HUES64 (cell line): Measurements from ENCODE around the gene GBP6.
"Not testable (repeated sequence)": the region's sequence is repeated elsewhere in the genome, so short reads cannot be mapped to it uniquely, and the experiment has no call there.

Source experiments
- H3K27ac ChIP-seq: 2 replicates; pipeline ENCODE4 v1.7.0; 2013; ENCODE audit warnings: low read depth, low read length, inconsistent platforms
- H3K27me3 ChIP-seq: 2 replicates; pipeline ENCODE4 v1.6.1; 2013; ENCODE audit warnings: mild to moderate bottlenecking, low read length; ENCODE audit not compliant: insufficient read depth
- H3K36me3 ChIP-seq: 2 replicates; pipeline ENCODE4 v1.6.1; 2013; ENCODE audit warnings: mild to moderate bottlenecking, low read length; ENCODE audit not compliant: insufficient read depth
- H3K4me1 ChIP-seq: 2 replicates; pipeline ENCODE4 v1.6.1; 2013; ENCODE audit warnings: mild to moderate bottlenecking, low read length, moderate library complexity; ENCODE audit not compliant: insufficient read depth
- H3K4me3 ChIP-seq: 2 replicates; pipeline ENCODE4 v1.5.1; 2013; ENCODE audit warnings: mild to moderate bottlenecking, low read length, moderate library complexity
- H3K9ac ChIP-seq: 2 replicates; pipeline ENCODE4 v1.6.1; 2013; ENCODE audit warnings: mild to moderate bottlenecking, low read depth, low read length
- H3K9me3 ChIP-seq: 2 replicates; pipeline ENCODE4 v1.6.1; 2013; ENCODE audit warnings: low read depth, low read length; ENCODE audit not compliant: insufficient read depth
- WGBS: fragments of 150-250, 120-280 bp; methylation state at CpG from one replicate; pipeline ENCODE4 v1.1.7; 2013; ENCODE audit warnings: missing lambda C conversion rate; 5-methylcytosine and 5-hydroxymethylcytosine counted together

GBP6 gene

GRCh38 chr1:89369331-89369730, 5.5 kb downstream of the GBP6 start:
- WGBS, result 97% methylated on average over 7 of the region's 8 CpGs
- Histone ChIP-seq H3K9me3 (no peaks in the 10 kb centered on the region), H3K4me1 (peaks cover 3% of the 10 kb centered on the region; the same call in 1 of the 2 replicates), H3K4me3 (no peak overlapping the region), H3K9ac (no peak overlapping the region), H3K27me3 (no peaks in the 10 kb centered on the region), H3K27ac (no peak overlapping the region), H3K36me3 (no peaks in the 10 kb centered on the region)

DNA sequence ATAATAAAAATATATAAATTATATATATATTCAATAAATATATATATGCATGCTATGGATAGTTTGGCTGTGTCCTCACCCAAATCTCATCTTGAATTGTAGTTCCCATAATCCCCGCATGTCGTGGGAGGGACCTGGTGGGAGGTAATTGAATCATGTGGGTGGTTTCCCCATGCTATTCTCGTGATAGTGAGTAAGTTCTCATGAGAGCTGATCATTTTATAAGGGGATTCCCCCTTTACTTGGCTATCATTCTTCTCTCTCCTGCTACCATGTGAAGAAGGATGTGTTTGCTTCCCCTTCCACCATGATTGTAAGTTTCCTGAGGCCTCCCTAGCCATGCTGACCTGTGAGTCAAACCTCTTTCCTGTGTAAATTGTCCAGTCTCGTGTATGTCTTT, 10.0 kb downstream of the GBP6 start:
- H3K9ac ChIP-seq, H3K4me1 ChIP-seq, H3K9me3 ChIP-seq, H3K36me3 ChIP-seq, H3K27ac ChIP-seq, H3K27me3 ChIP-seq, H3K4me3 ChIP-seq: not testable (repeated sequence)
- 93% methylated on average over 3 of the region's 4 CpGs for WGBS

GRCh38 chr1:89378001-89378400, 14.1 kb downstream of the GBP6 start:
- H3K4me1 ChIP-seq, result peaks cover 8% of the 10 kb centered on the region

GRCh38 chr1:89381618-89382017, 17.8 kb downstream of the GBP6 start:
- 93% methylated on average over 6 of the region's 6 CpGs for WGBS
- H3K27ac ChIP-seq, result no peak overlapping the region

More at GRCh38 chr1:89378001-89378400, 14.1 kb downstream of the GBP6 start:
- no peak overlapping the region for H3K4me3 ChIP-seq
- H3K9me3 ChIP-seq, result no peaks in the 10 kb centered on the region
- H3K27ac ChIP-seq, result no peak overlapping the region
- H3K36me3 ChIP-seq, result no peaks in the 10 kb centered on the region
- no peaks in the 10 kb centered on the region for H3K27me3 ChIP-seq
- no peak overlapping the region for H3K9ac ChIP-seq

DNA sequence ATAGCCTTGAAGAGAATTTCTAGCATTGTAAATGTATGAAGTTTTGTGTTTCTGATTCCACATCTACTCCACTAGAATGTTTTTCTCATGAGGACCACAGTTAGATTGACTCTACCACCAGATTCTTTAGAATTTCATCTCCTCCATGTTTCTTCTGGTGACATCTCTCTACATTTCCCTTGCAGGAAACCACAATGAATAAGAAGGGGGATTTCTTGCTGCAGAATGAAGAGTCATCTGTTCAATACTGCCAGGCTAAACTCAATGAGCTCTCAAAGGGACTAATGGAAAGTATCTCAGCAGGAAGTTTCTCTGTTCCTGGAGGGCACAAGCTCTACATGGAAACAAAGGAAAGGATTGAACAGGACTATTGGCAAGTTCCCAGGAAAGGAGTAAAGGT, 18.6 kb downstream of the GBP6 start:
- no peaks in the 10 kb centered on the region for H3K36me3 ChIP-seq
- H3K4me3 ChIP-seq, result no peak overlapping the region
- no peaks in the 10 kb centered on the region for H3K9me3 ChIP-seq
- H3K4me1 ChIP-seq, result peaks cover 8% of the 10 kb centered on the region
- no peaks in the 10 kb centered on the region for H3K27me3 ChIP-seq
- H3K9ac ChIP-seq, result no peak overlapping the region
- no peak overlapping the region for H3K27ac ChIP-seq

More at GRCh38 chr1:89381618-89382017, 17.8 kb downstream of the GBP6 start:
- H3K36me3 ChIP-seq, result no peaks in the 10 kb centered on the region
- H3K27me3 ChIP-seq, result no peaks in the 10 kb centered on the region
- peaks cover 8% of the 10 kb centered on the region for H3K4me1 ChIP-seq
- no peak overlapping the region for H3K9ac ChIP-seq
- H3K4me3 ChIP-seq, result no peak overlapping the region
- no peaks in the 10 kb centered on the region for H3K9me3 ChIP-seq

GRCh38 chr1:89383185-89383584, 19.3 kb downstream of the GBP6 start:
- Histone ChIP-seq H3K9me3 (no peaks in the 10 kb centered on the region), H3K27ac (no peak overlapping the region), H3K36me3 (no peaks in the 10 kb centered on the region), H3K4me3 (no peak overlapping the region), H3K9ac (no peak overlapping the region), H3K4me1 (peaks cover 5% of the 10 kb centered on the region), H3K27me3 (no peaks in the 10 kb centered on the region)
- 93% methylated on average over 3 of the region's 3 CpGs for WGBS

- Histone ChIP-seq H3K27ac (no peak overlapping the region), H3K27me3 (no peaks in the 10 kb centered on the region), H3K36me3 (no peaks in the 10 kb centered on the region), H3K9ac (no peak overlapping the region), H3K4me1 (no peaks in the 10 kb centered on the region), H3K4me3 (no peak overlapping the region), H3K9me3 (no peaks in the 10 kb centered on the region)
- WGBS, result 92% methylated on average over 1 of the region's 2 CpGs
Observed at GRCh38 chr1:89390707-89391106, 26.8 kb downstream of the GBP6 start.

GRCh38 chr1:89391686-89392085, 27.8 kb downstream of the GBP6 start:
- Histone ChIP-seq H3K27ac (no peak overlapping the region), H3K36me3 (no peaks in the 10 kb centered on the region), H3K4me3 (no peak overlapping the region), H3K9me3 (no peaks in the 10 kb centered on the region), H3K27me3 (no peaks in the 10 kb centered on the region), H3K9ac (no peak overlapping the region), H3K4me1 (no peaks in the 10 kb centered on the region)
- WGBS, result 93% methylated on average over 1 of the region's 1 CpG

DNA sequence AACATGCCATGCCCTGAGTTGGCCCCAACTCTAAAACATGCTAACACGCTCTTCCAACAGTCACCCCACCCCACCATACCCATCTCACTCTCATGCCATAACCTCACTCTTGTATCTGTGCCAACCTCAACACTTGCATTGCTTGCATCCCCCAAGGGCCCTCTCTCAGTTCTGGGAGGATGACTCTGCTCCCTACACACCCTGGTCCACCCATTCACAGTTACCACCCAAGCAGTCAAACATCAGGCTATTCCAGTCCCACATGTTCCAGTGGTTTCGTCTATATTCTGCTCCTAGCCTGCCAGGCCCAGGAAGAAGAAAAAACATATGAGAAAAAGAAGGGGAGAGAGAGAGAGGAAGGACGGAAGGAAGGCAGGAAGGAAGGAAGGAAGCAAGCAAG, 31.0 kb downstream of the GBP6 start:
- Histone ChIP-seq H3K36me3 (no peaks in the 10 kb centered on the region), H3K27ac (no peak overlapping the region), H3K9ac (no peak overlapping the region), H3K9me3 (no peaks in the 10 kb centered on the region), H3K4me1 (no peaks in the 10 kb centered on the region), H3K27me3 (no peaks in the 10 kb centered on the region), H3K4me3 (no peak overlapping the region)
- WGBS, result 94% methylated on average over 3 of the region's 3 CpGs

GRCh38 chr1:89396902-89397301, 33.0 kb downstream of the GBP6 start:
- Histone ChIP-seq H3K36me3 (no peaks in the 10 kb centered on the region), H3K9me3 (no peaks in the 10 kb centered on the region), H3K4me1 (no peaks in the 10 kb centered on the region), H3K27ac (no peak overlapping the region), H3K27me3 (no peaks in the 10 kb centered on the region), H3K9ac (no peak overlapping the region), H3K4me3 (no peak overlapping the region)

GRCh38 chr1:89405275-89405929, 41.5 kb downstream of the GBP6 start:
- 85% methylated on average over 11 of the region's 11 CpGs for WGBS
- Histone ChIP-seq H3K27ac (no peak overlapping the region), H3K36me3 (no peaks in the 10 kb centered on the region), H3K27me3 (no peaks in the 10 kb centered on the region), H3K9ac (no peak overlapping the region), H3K4me1 (no peaks in the 10 kb centered on the region), H3K4me3 (no peak overlapping the region), H3K9me3 (no peaks in the 10 kb centered on the region)

DNA sequence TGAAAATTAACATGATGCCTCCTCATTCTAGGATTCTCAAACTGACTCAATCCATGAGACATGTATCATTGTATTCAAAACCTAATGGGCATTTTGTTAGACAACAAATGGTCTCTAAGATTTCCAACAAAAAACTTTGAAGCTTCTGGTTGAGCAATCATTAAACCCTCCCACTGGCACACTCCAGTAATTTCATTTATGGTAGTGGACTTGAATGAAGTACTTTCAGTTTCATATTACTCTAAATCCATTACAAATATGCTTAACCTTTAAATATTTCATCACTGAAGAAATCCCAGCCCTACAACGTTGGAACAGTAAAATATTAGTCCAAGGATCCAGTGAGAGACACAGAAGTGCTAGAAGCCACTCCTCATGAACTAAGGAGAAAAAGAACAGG, 43.5 kb downstream of the GBP6 start:
- WGBS, result 88% methylated on average over 1 of the region's 1 CpG
- Histone ChIP-seq H3K36me3 (no peaks in the 10 kb centered on the region), H3K27ac (no peak overlapping the region), H3K4me3 (no peak overlapping the region), H3K4me1 (no peaks in the 10 kb centered on the region), H3K27me3 (no peaks in the 10 kb centered on the region), H3K9ac (no peak overlapping the region), H3K9me3 (no peaks in the 10 kb centered on the region)
